ENCODE data around the gene GFRA4.

GFRA4 gene

GRCh38 chr20:3653921-3654320 lies 9.3 kb downstream of the GFRA4 start:
- DNase-seq (ENCODE audit: low read depth in 2 of 2) = no peak

- DNase-seq (ENCODE audit: low read depth in 2 of 2) = no peak
Measured at GRCh38 chr20:3652676-3653596, 10.3 kb downstream of the GFRA4 start.

- no peak for DNase-seq (ENCODE audit: low read depth in 2 of 2)
Measured at GRCh38 chr20:3652221-3652620, 11.0 kb downstream of the GFRA4 start.

- DNase-seq (ENCODE audit: low read depth in 2 of 2) = no peak
Measured at GRCh38 chr20:3651204-3651962, 11.8 kb downstream of the GFRA4 start.

- DNase-seq (ENCODE audit: low read depth in 2 of 2) = no peak
Measured at GRCh38 chr20:3648951-3649350, 14.2 kb downstream of the GFRA4 start.

GRCh38 chr20:3647473-3647872 lies 15.7 kb downstream of the GFRA4 start:
- DNase-seq (ENCODE audit: low read depth in 2 of 2) = no peak

- no peak for DNase-seq (ENCODE audit: low read depth in 2 of 2)
Measured at GRCh38 chr20:3646651-3647050, 16.5 kb downstream of the GFRA4 start.

- DNase-seq (ENCODE audit: low read depth in 2 of 2) = no peak
Measured at GRCh38 chr20:3646067-3646440, 17.1 kb downstream of the GFRA4 start.

- no peak for DNase-seq (ENCODE audit: low read depth in 2 of 2)
Measured at GRCh38 chr20:3645309-3646066, 17.7 kb downstream of the GFRA4 start.

- DNase-seq (ENCODE audit: low read depth in 2 of 2) = no peak
Measured at GRCh38 chr20:3640259-3640658, 22.9 kb downstream of the GFRA4 start.

- no peak for DNase-seq (ENCODE audit: low read depth in 2 of 2)
Measured at GRCh38 chr20:3635346-3635745, 27.9 kb downstream of the GFRA4 start.

- no peak for DNase-seq (ENCODE audit: low read depth in 2 of 2)
Measured at GRCh38 chr20:3633913-3634478, 29.2 kb downstream of the GFRA4 start.

GRCh38 chr20:3632311-3633004 lies 30.7 kb downstream of the GFRA4 start:
- DNase-seq (ENCODE audit: low read depth in 2 of 2) = no peak

- no peak for DNase-seq (ENCODE audit: low read depth in 2 of 2)
Measured at GRCh38 chr20:3631534-3631933, 31.7 kb downstream of the GFRA4 start.

GRCh38 chr20:3630429-3630828 lies 32.8 kb downstream of the GFRA4 start:
- no peak for DNase-seq (ENCODE audit: low read depth in 2 of 2)

- no peak for DNase-seq (ENCODE audit: low read depth in 2 of 2)
Measured at GRCh38 chr20:3629893-3630292, 33.3 kb downstream of the GFRA4 start.

- DNase-seq (ENCODE audit: low read depth in 2 of 2) = no peak
Measured at GRCh38 chr20:3628502-3629314, 34.5 kb downstream of the GFRA4 start.

GRCh38 chr20:3627476-3627875 lies 35.7 kb downstream of the GFRA4 start:
- no peak for DNase-seq (ENCODE audit: low read depth in 2 of 2)

- DNase-seq (ENCODE audit: low read depth in 2 of 2) = no peak
Measured at GRCh38 chr20:3622406-3622805, 40.8 kb downstream of the GFRA4 start.

- DNase-seq (ENCODE audit: low read depth in 2 of 2) = no peak
Measured at GRCh38 chr20:3621111-3621510, 42.1 kb downstream of the GFRA4 start.

Data from stimulated activated CD4-positive, alpha-beta T cell treated with anti-CD3 and anti-CD28 coated beads, Interleukin-15, amount 100 ng/mL, for 48 hours (primary cell).